ENCODE measurements around the gene OR51E1. TPM values are rescaled to one million over a fixed set of nuclear protein-coding genes. Genes with fewer than 3 reads are reported as not detected.

OR51E1 gene
- total and polyA plus RNA-seq, 8 donors, result 0.06 to 0.50 (median 0.33) TPM; not detected in 2

DNA sequence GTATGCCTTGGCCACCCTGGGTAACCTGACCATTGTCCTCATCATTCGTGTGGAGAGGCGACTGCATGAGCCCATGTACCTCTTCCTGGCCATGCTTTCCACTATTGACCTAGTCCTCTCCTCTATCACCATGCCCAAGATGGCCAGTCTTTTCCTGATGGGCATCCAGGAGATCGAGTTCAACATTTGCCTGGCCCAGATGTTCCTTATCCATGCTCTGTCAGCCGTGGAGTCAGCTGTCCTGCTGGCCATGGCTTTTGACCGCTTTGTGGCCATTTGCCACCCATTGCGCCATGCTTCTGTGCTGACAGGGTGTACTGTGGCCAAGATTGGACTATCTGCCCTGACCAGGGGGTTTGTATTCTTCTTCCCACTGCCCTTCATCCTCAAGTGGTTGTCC is 3.9 kb upstream of the OR51E1 start:
- no peak overlapping the region for H3K4me3 ChIP-seq
- ATAC-seq (no peak), DNase-seq (no peak)
- H3K27me3 ChIP-seq, result peaks cover 0 to 6% of the 10 kb centered on the region in 2 donors
- no peaks in the 10 kb centered on the region for H3K36me3 ChIP-seq
- no peak overlapping the region for H3K27ac ChIP-seq
- H3K4me1 ChIP-seq, result peaks cover 0 to 2% of the 10 kb centered on the region in 2 donors
- H3K9me3 ChIP-seq, result no peaks in the 10 kb centered on the region
- TF ChIP-seq CTCF (IDR thresholded peaks at IDR 0.05), result no peak
- intact Hi-C loops (cut with DNase I), result loop anchor here in 1 of 2 donors (5.0 kb wide), 1 partner anchor 362 kb away; no protein-coding TSS in a partner anchor

- intact Hi-C loops (cut with DNase I), result loop anchor here in 1 of 2 donors (5.0 kb wide), 1 partner anchor 361 kb away; no protein-coding TSS in a partner anchor
- Histone ChIP-seq H3K4me3 (no peak overlapping the region), H3K9me3 (no peaks in the 10 kb centered on the region), H3K4me1 (peaks cover 0 to 2% of the 10 kb centered on the region in 2 donors), H3K27me3 (peaks cover 0 to 6% of the 10 kb centered on the region in 2 donors), H3K27ac (no peak overlapping the region), H3K36me3 (no peaks in the 10 kb centered on the region)
- ATAC-seq (no peak), DNase-seq (no peak)
- no peak for TF ChIP-seq CTCF (IDR thresholded peaks at IDR 0.05)
Observed at GRCh38 chr11:4641501-4641900, 2.3 kb upstream of the OR51E1 start.

GRCh38 chr11:4642043-4642442 is 1.7 kb upstream of the OR51E1 start:
- ATAC-seq (no peak), DNase-seq (no peak)
- no peak for TF ChIP-seq CTCF (IDR thresholded peaks at IDR 0.05)
- no peaks in the 10 kb centered on the region for H3K36me3 ChIP-seq
- H3K27me3 ChIP-seq, result peaks cover 0 to 5% of the 10 kb centered on the region in 2 donors
- H3K4me3 ChIP-seq, result no peak overlapping the region
- no peak overlapping the region for H3K27ac ChIP-seq
- peaks cover 0 to under 1% of the 10 kb centered on the region in 2 donors for H3K4me1 ChIP-seq
- intact Hi-C loops (cut with DNase I), result loop anchor here in 1 of 2 donors (5.0 kb wide), 1 partner anchor 360 kb away; no protein-coding TSS in a partner anchor
- no peaks in the 10 kb centered on the region for H3K9me3 ChIP-seq

DNA sequence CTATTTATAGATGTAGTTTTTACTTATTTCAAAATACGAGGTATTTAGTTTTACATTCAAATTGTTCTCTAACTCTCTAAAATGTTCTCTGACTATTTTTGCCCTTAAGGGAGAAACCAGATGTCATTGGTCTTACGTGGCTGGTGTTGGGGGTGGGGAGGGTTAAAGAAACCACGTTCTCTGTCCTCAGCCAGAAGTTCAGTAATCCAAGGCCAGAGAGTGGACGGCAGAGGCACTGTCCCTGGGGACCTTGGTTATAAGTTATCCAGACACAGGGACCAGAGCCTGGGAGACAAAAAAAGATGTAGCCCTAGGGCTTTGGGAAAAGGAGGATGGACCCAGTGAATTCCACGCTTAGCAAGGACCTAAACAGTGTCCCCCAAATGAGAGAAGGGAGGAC is 706 bp upstream of the OR51E1 start:
- no peak overlapping the region for H3K27ac ChIP-seq
- H3K27me3 ChIP-seq, result no peaks in the 10 kb centered on the region
- no peaks in the 10 kb centered on the region for H3K4me1 ChIP-seq
- H3K4me3 ChIP-seq, result no peak overlapping the region
- no peak for TF ChIP-seq CTCF (IDR thresholded peaks at IDR 0.05)
- no peak for DNase-seq
- no peaks in the 10 kb centered on the region for H3K9me3 ChIP-seq
- no peaks in the 10 kb centered on the region for H3K36me3 ChIP-seq
- no peak for ATAC-seq
- intact Hi-C loops (cut with DNase I), result loop anchor here in 1 of 2 donors (5.0 kb wide), 1 partner anchor 359 kb away; no protein-coding TSS in a partner anchor

DNA sequence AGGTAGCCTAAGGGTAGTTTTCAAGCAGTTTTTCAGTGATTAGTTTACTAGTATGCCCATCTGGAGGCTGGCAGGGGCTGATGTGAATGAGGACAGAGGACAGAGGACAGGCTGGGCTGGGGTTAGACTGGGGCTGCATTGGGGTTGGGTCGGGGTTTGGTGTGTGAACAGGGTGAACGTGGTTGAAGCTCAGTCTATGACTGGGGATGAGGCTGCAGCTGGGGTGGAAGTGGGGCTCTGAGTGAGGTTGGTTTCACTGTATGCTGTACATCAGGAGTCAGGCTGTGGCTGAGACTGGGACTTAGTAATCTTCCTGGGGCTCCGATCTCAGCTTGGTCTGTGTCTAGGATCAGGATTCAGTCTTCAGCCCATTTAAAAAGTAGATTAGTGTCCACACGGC is 451 bp downstream of the OR51E1 start:
- intact Hi-C loops (cut with DNase I), result loop anchor here in 1 of 2 donors (5.0 kb wide), 1 partner anchor 358 kb away; no protein-coding TSS in a partner anchor
- TF ChIP-seq CTCF (IDR thresholded peaks at IDR 0.05), result no peak

More for the DNA sequence above, 451 bp downstream of the OR51E1 start:
- Histone ChIP-seq H3K4me3 (no peak overlapping the region), H3K9me3 (no peaks in the 10 kb centered on the region), H3K4me1 (no peaks in the 10 kb centered on the region), H3K36me3 (no peaks in the 10 kb centered on the region), H3K27ac (no peak overlapping the region), H3K27me3 (no peaks in the 10 kb centered on the region)
- ATAC-seq (no peak), DNase-seq (no peak)
